Karpas-422 (cell line): ENCODE results near the gene PHKA2. TPM values are rescaled to one million over a fixed set of nuclear protein-coding genes. Genes with fewer than 3 reads are reported as not detected.

ENCODE experiments used
- DNase-seq: peaks from one replicate; pipeline ENCODE4 v3.0.0-alpha.2; 2015
- H2AFZ ChIP-seq: fragments of 200-600 bp; sonication (generic); 2 replicates; pipeline ENCODE4 v1.6.1; 2014; ENCODE audit warnings: antibody characterized with exemption, low read length, mixed read lengths
- H3K27ac ChIP-seq: fragments of 200-600 bp; sonication (generic); 2 replicates; pipeline ENCODE4 v1.5.1; 2014; ENCODE audit warnings: mild to moderate bottlenecking, low read length, moderate library complexity
- H3K27me3 ChIP-seq: fragments of 200-600 bp; sonication (generic); 2 replicates; pipeline ENCODE4 v1.6.1; 2014; ENCODE audit warnings: low read length, mixed read lengths
- H3K36me3 ChIP-seq: fragments of 200-600 bp; sonication (generic); 2 replicates; pipeline ENCODE4 v1.6.1; 2014; ENCODE audit warnings: low read length, mixed read lengths; ENCODE audit not compliant: insufficient read depth
- H3K4me1 ChIP-seq: fragments of 200-600 bp; sonication (generic); 2 replicates; pipeline ENCODE4 v1.6.1; 2014; ENCODE audit warnings: mild to moderate bottlenecking, low read length, mixed read lengths
- H3K4me2 ChIP-seq: fragments of 200-600 bp; sonication (generic); 2 replicates; pipeline ENCODE4 v1.6.1; 2014; ENCODE audit warnings: low read length, low read depth, mild to moderate bottlenecking; ENCODE audit not compliant: poor library complexity, severe bottlenecking
- H3K4me3 ChIP-seq: fragments of 200-600 bp; sonication (generic); 2 replicates; pipeline ENCODE4 v1.5.1; 2014; ENCODE audit warnings: mild to moderate bottlenecking, antibody characterized with exemption, low read length, mixed read lengths
- H3K79me2 ChIP-seq: fragments of 200-600 bp; sonication (generic); 2 replicates; pipeline ENCODE4 v1.6.1; 2014; ENCODE audit warnings: mild to moderate bottlenecking, low read length, mixed read lengths
- H3K9ac ChIP-seq: fragments of 200-600 bp; sonication (generic); 2 replicates; pipeline ENCODE4 v1.6.0; 2014; ENCODE audit warnings: low read length
- H3K9me2 ChIP-seq: fragments of 200-600 bp; sonication (generic), shearing (Covaris generic); replicated peaks from 2 replicates; pipeline ENCODE4 v1.6.0; 2014; ENCODE audit warnings: mild to moderate bottlenecking, low read length, moderate library complexity; ENCODE audit not compliant: insufficient read depth
- H3K9me3 ChIP-seq: fragments of 300-700, 200-600 bp; sonication (generic); 2 replicates; pipeline ENCODE4 v1.6.1; 2014; ENCODE audit warnings: low read length, mixed read lengths
- H4K20me1 ChIP-seq: fragments of 200-600 bp; sonication (generic); 2 replicates; pipeline ENCODE4 v1.6.1; 2014; ENCODE audit warnings: mild to moderate bottlenecking, antibody characterized with exemption, low read length, low read depth; ENCODE audit not compliant: insufficient read depth
- total RNA-seq: library from RNA; depleted of rRNA; stranded (reverse); fragments of >200 nt; shearing (Covaris generic); gene quantifications from 2 replicates; pipeline ENCODE4 v1.2.3, GENCODE V29; 2014; ENCODE audit warnings: low replicate concordance

Gene PHKA2
- total RNA-seq, 1 experiment from 2014 or later = 50.7 TPM

DNA sequence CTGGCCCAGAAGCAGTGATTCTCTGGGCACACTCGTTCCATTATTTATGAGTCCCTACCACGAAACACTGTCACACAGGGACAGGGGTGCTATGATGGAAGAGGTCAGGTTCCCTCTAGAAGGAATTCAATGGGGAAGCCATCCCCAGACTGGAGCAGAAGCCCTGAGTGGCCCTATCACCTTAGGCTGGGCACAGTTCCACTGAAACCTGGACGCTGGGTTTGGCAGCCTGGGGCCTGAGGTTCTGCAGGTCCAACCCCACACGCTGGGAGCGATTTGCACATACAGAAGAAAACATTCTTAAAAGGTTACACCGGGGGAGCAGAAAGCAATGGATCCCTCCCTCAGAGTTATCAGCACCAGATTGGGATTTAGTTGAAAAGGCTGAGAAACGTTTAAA, 63.3 kb downstream of the PHKA2 start:
- no peak overlapping the region for H3K27ac ChIP-seq
- H3K9me2 ChIP-seq = no peaks in the 10 kb centered on the region
- H4K20me1 ChIP-seq = no peaks in the 10 kb centered on the region
- no peak overlapping the region for H3K4me3 ChIP-seq
- no peaks in the 10 kb centered on the region for H3K9me3 ChIP-seq
- no peaks in the 10 kb centered on the region for H3K4me1 ChIP-seq
- no peak overlapping the region for H3K4me2 ChIP-seq
- no peaks in the 10 kb centered on the region for H3K79me2 ChIP-seq
- no peak for DNase-seq
- no peak overlapping the region for H3K9ac ChIP-seq
- H2AFZ ChIP-seq = no peak overlapping the region
- H3K27me3 ChIP-seq = no peaks in the 10 kb centered on the region
- peaks cover 16% of the 10 kb centered on the region for H3K36me3 ChIP-seq

DNA sequence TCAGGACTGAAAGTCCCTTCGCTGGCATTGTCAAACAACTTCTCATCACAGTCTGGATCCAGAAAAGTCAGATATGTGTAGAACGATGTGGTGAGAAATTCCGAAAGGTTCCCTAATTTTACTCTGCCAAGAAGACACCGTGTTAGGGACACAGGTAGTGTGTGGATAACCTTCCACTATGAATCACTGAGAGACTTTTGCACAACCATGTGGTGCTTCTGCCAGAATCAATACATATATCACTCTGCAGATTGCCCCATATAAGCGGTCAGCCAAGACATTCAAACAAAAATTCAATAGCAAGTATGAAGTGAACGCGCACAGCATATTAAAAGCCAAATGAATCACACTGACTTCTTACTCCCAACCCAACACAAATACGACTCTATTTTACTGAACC, 63.8 kb downstream of the PHKA2 start:
- H3K9ac ChIP-seq = no peak overlapping the region
- H3K4me1 ChIP-seq = no peaks in the 10 kb centered on the region
- H3K9me3 ChIP-seq = no peaks in the 10 kb centered on the region
- H4K20me1 ChIP-seq = no peaks in the 10 kb centered on the region
- H2AFZ ChIP-seq = no peak overlapping the region
- H3K4me2 ChIP-seq = no peak overlapping the region
- H3K79me2 ChIP-seq = no peaks in the 10 kb centered on the region
- peaks cover 16% of the 10 kb centered on the region for H3K36me3 ChIP-seq
- DNase-seq = no peak
- no peak overlapping the region for H3K4me3 ChIP-seq
- H3K27me3 ChIP-seq = no peaks in the 10 kb centered on the region
- no peak overlapping the region for H3K27ac ChIP-seq
- H3K9me2 ChIP-seq = no peaks in the 10 kb centered on the region

DNA sequence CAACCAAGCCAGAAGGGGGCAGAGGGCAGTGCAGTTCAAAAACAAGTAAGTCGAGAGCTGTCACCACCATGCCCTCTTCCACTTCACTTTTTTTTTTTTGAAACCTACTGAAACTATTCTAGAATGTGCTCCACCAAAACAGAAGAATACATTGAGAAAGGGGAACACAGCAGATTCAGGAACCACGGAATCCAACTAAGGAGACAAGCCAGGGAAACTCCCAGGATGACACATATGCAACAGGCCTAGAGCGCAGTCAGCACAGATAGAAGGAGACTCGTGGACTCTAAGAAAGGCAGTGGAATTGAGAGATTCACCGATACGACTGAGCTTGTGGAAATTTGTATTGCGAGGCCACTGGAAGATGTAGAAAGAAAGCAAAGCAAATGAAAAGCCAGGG, 66.1 kb downstream of the PHKA2 start:
- Histone ChIP-seq H3K27me3 (no peaks in the 10 kb centered on the region), H2AFZ (no peak overlapping the region), H3K9me3 (no peaks in the 10 kb centered on the region), H3K9me2 (no peaks in the 10 kb centered on the region), H3K9ac (no peak overlapping the region), H4K20me1 (no peaks in the 10 kb centered on the region), H3K79me2 (no peaks in the 10 kb centered on the region), H3K4me3 (no peak overlapping the region), H3K36me3 (peaks cover 16% of the 10 kb centered on the region), H3K27ac (no peak overlapping the region), H3K4me1 (no peaks in the 10 kb centered on the region), H3K4me2 (no peak overlapping the region)
- no peak for DNase-seq

DNA sequence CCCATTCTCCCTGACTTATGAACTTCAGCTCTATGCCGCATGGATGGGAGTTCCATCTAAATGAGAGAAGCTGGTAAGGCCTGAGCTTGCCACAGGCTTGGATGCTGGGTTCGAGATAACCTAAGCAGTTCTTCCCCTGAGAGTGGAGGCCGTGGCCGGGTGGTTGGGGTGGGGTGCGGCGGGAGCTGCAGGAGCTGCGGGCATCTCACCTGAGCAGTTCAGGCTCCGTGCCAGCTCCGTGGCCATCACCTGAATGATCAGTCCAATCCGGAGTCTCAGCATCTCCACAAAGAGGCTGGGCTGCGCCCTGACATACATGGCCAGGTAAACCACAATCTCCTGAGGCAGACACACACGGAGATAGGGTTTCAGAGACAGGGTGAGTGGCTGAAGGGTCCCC, 77.6 kb downstream of the PHKA2 start:
- Histone ChIP-seq H3K4me1 (no peaks in the 10 kb centered on the region), H3K9ac (no peak overlapping the region), H3K79me2 (no peaks in the 10 kb centered on the region), H3K27ac (no peak overlapping the region), H3K27me3 (no peaks in the 10 kb centered on the region), H3K9me2 (no peaks in the 10 kb centered on the region), H2AFZ (no peak overlapping the region), H3K9me3 (no peaks in the 10 kb centered on the region), H3K4me2 (no peak overlapping the region), H4K20me1 (no peaks in the 10 kb centered on the region), H3K4me3 (no peak overlapping the region), H3K36me3 (0 out of 2 replicates have a peak, but pooled peaks cover 3% of the 10 kb centered on the region)
- no peak for DNase-seq

DNA sequence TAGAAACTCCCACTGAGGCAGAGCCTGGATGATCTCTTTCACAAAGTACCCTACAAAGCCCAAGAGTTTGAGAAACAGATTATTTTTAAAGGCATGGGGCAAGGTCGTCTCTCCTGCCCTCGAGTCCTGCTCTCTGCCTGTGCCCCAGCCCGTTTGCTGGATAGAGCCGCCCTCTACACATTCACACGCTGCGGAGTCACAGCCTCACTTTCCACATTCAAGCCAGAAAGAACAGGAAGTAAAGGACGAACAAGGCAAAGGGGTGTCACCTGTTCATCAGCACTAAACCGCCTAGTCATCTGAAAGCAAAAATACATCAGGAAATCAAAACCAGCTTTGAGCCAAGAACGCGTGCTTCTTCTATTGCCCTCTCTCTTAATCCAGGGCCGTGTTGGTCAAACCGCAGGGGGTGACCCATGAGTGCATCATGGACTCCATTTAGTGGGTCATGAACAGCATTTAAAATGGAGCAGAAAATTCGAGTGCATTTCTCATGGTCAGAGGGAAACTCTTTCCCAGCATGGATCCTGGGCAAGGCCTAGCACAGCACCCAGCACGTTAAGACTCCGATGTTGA, 83.4 kb downstream of the PHKA2 start:
- no peaks in the 10 kb centered on the region for H3K27me3 ChIP-seq
- H3K4me2 ChIP-seq = no peak overlapping the region
- H3K36me3 ChIP-seq = 0 out of 2 replicates have a peak, but pooled peaks cover 3% of the 10 kb centered on the region
- H3K9ac ChIP-seq = no peak overlapping the region
- no peak overlapping the region for H3K27ac ChIP-seq
- no peak overlapping the region for H2AFZ ChIP-seq
- H3K9me2 ChIP-seq = no peaks in the 10 kb centered on the region
- no peaks in the 10 kb centered on the region for H4K20me1 ChIP-seq
- no peaks in the 10 kb centered on the region for H3K79me2 ChIP-seq
- DNase-seq = no peak
- H3K9me3 ChIP-seq = no peaks in the 10 kb centered on the region
- H3K4me3 ChIP-seq = no peak overlapping the region
- no peaks in the 10 kb centered on the region for H3K4me1 ChIP-seq

DNA sequence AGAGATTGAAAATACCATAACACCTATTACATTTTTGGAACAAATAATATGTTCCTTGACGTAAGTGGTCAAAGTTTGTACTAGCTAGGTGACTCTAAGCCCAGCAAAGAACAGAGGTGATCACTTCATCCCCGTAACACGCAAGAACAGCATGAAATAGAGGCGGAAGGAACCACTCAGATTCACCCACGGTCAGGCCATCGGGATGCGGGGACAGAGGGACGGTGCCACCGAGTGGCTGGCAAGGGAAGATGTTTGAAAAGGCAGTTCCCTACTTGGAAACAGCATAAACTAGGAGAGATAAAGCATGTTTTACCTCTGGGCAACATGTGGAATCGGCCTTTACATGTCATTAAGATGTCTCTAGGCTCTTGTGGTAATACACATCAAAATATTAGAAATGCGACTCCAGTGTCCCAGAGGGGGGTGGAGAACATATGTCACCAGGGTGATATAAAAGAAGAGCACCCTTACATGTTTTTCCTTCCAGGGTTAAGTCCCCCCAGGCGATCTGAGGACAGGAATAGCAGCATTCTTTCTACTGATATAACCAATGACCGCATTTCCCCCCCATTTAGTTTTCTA, 84.0 kb downstream of the PHKA2 start:
- Histone ChIP-seq H3K27ac (no peak overlapping the region), H3K36me3 (0 out of 2 replicates have a peak, but pooled peaks cover 3% of the 10 kb centered on the region), H3K27me3 (no peaks in the 10 kb centered on the region), H3K4me3 (no peak overlapping the region), H2AFZ (no peak overlapping the region), H4K20me1 (no peaks in the 10 kb centered on the region), H3K9me3 (no peaks in the 10 kb centered on the region), H3K9ac (no peak overlapping the region), H3K79me2 (no peaks in the 10 kb centered on the region), H3K9me2 (no peaks in the 10 kb centered on the region), H3K4me1 (no peaks in the 10 kb centered on the region), H3K4me2 (no peak overlapping the region)
- no peak for DNase-seq

DNA sequence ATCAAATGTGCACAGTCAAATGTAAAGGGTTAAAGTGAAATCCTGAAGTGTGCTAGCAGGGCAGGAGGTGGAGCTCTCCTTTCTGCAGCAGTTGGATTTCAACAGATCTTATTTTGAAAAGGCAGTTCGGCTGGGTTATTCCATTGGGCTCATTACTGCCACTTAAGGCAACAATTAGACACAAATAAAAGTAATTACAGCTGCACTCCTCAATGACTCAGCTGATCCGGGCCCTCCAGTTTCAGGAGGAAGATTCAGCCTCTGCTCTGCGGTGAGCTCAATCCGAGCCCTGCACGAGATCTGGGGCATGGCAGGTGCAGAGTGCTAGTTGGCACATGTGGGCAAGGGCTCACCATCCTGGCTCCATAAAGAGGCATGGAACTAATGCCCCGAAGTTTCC, 85.4 kb downstream of the PHKA2 start:
- no peaks in the 10 kb centered on the region for H3K9me2 ChIP-seq
- H3K4me2 ChIP-seq = no peak overlapping the region
- H2AFZ ChIP-seq = no peak overlapping the region
- H3K27me3 ChIP-seq = no peaks in the 10 kb centered on the region
- no peak overlapping the region for H3K9ac ChIP-seq
- H3K9me3 ChIP-seq = no peaks in the 10 kb centered on the region
- no peaks in the 10 kb centered on the region for H3K36me3 ChIP-seq
- H3K79me2 ChIP-seq = no peaks in the 10 kb centered on the region
- no peak overlapping the region for H3K4me3 ChIP-seq
- no peaks in the 10 kb centered on the region for H4K20me1 ChIP-seq
- H3K4me1 ChIP-seq = no peaks in the 10 kb centered on the region
- DNase-seq = no peak
- no peak overlapping the region for H3K27ac ChIP-seq

DNA sequence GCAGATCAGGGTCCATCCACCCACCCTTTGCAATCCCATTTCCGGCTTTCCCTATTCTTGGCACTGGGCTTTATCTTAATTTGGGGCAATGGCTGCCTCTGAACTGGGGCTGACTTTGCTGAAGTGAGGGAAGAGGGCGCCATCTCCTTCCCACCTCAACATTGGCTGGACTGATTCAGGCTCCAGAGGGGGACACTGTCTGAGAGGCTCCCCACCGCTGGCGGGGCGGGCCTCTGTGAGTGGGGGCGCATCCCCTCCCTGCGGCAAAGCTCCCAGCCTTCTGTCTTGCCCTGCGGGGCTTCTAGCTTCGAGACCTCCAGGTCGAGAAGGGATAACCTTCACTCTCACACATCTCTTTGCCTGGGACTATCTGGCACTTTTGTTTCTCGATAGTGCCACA, 85.8 kb downstream of the PHKA2 start:
- Histone ChIP-seq H2AFZ (no peak overlapping the region), H3K9me2 (no peaks in the 10 kb centered on the region), H3K27me3 (no peaks in the 10 kb centered on the region), H3K4me3 (no peak overlapping the region), H3K27ac (no peak overlapping the region), H3K9me3 (no peaks in the 10 kb centered on the region), H3K4me1 (no peaks in the 10 kb centered on the region), H3K79me2 (no peaks in the 10 kb centered on the region), H3K4me2 (no peak overlapping the region), H3K9ac (no peak overlapping the region), H3K36me3 (no peaks in the 10 kb centered on the region), H4K20me1 (no peaks in the 10 kb centered on the region)
- no peak for DNase-seq
